Renal pelvis (tissue), 4 donors: ENCODE results near the gene YTHDF1. TPM values are rescaled to one million over a fixed set of nuclear protein-coding genes. Genes with fewer than 3 reads are reported as not detected.
"Not testable (repeated sequence)": the region's sequence is repeated elsewhere in the genome, so short reads cannot be mapped to it uniquely, and the experiment has no call there.

Experiments used
- DNase-seq: peaks from one replicate; pipeline ENCODE4 v3.0.0-alpha.2; 2013
- polyA plus RNA-seq, 3 donors: library from polyadenylated mRNA; unstranded; fragments of 120-200 nt; gene quantifications; one replicate each; pipeline ENCODE4 v1.2.1, GENCODE V29; 2013; ENCODE audit not compliant: insufficient read length in 3 of 3

The YTHDF1 gene
- polyA plus RNA-seq, 3 donors, result 42.7 to 44.6 (median 44.4) TPM

GRCh38 chr20:63159826-63160640 is 55.9 kb downstream of the YTHDF1 start:
- no peak for DNase-seq

GRCh38 chr20:63159251-63159650 is 56.7 kb downstream of the YTHDF1 start:
- DNase-seq, result not testable (repeated sequence)

- no peak for DNase-seq
Observed at GRCh38 chr20:63158845-63159244, 57.1 kb downstream of the YTHDF1 start.

GRCh38 chr20:63158352-63158751 is 57.6 kb downstream of the YTHDF1 start:
- no peak for DNase-seq

GRCh38 chr20:63157431-63157830 is 58.5 kb downstream of the YTHDF1 start:
- not testable (repeated sequence) for DNase-seq

GRCh38 chr20:63156221-63156671 is 59.7 kb downstream of the YTHDF1 start:
- no peak for DNase-seq

- DNase-seq, result no peak
Observed at GRCh38 chr20:63155266-63156165, 60.4 kb downstream of the YTHDF1 start.

GRCh38 chr20:63154395-63154794 is 61.5 kb downstream of the YTHDF1 start:
- DNase-seq, result no peak

- no peak for DNase-seq
Observed at GRCh38 chr20:63153254-63154221, 62.4 kb downstream of the YTHDF1 start.

GRCh38 chr20:63152322-63153253 is 63.3 kb downstream of the YTHDF1 start:
- DNase-seq, result no peak

- no peak for DNase-seq
Observed at GRCh38 chr20:63151554-63152321, 64.2 kb downstream of the YTHDF1 start.

GRCh38 chr20:63150911-63151531 is 64.9 kb downstream of the YTHDF1 start:
- no peak for DNase-seq

GRCh38 chr20:63150391-63150898 is 65.5 kb downstream of the YTHDF1 start:
- no peak for DNase-seq

GRCh38 chr20:63149531-63150192 is 66.3 kb downstream of the YTHDF1 start:
- no peak for DNase-seq

- DNase-seq, result no peak
Observed at GRCh38 chr20:63148696-63149095, 67.2 kb downstream of the YTHDF1 start.

GRCh38 chr20:63147532-63147931 is 68.4 kb downstream of the YTHDF1 start:
- no peak for DNase-seq
